ENCODE measurements around the gene THSD7B.

Gene THSD7B

GRCh38 chr2:137156221-137156844 lies 391.0 kb downstream of the THSD7B start:
- DNase-seq, result no peak

- DNase-seq, result no peak
These were observed 392.5 kb downstream of the THSD7B start for GRCh38 chr2:137157851-137158250.

GRCh38 chr2:137161250-137161649 lies 395.9 kb downstream of the THSD7B start:
- no peak for DNase-seq

GRCh38 chr2:137165968-137166367 lies 400.6 kb downstream of the THSD7B start:
- no peak for DNase-seq

- DNase-seq, result no peak
These were observed 402.3 kb downstream of the THSD7B start for GRCh38 chr2:137167651-137168050.

- no peak for DNase-seq
These were observed 403.2 kb downstream of the THSD7B start for GRCh38 chr2:137168552-137168951.

- no peak for DNase-seq
These were observed 406.8 kb downstream of the THSD7B start for GRCh38 chr2:137172162-137172561.

GRCh38 chr2:137173463-137173862 lies 408.1 kb downstream of the THSD7B start:
- no peak for DNase-seq

- DNase-seq, result no peak
These were observed 409.9 kb downstream of the THSD7B start for GRCh38 chr2:137175246-137175645.

- DNase-seq, result no peak
These were observed 413.6 kb downstream of the THSD7B start for GRCh38 chr2:137178951-137179377.

- DNase-seq, result no peak
These were observed 414.2 kb downstream of the THSD7B start for GRCh38 chr2:137179542-137179941.

GRCh38 chr2:137180012-137180411 lies 414.7 kb downstream of the THSD7B start:
- no peak for DNase-seq

GRCh38 chr2:137181370-137181769 lies 416.0 kb downstream of the THSD7B start:
- DNase-seq, result no peak

- DNase-seq, result no peak
These were observed 416.7 kb downstream of the THSD7B start for GRCh38 chr2:137182071-137182470.

GRCh38 chr2:137183206-137183898 lies 418.0 kb downstream of the THSD7B start:
- DNase-seq, result no peak

GRCh38 chr2:137185378-137186078 lies 420.2 kb downstream of the THSD7B start:
- no peak for DNase-seq

- DNase-seq, result no peak
These were observed 421.9 kb downstream of the THSD7B start for GRCh38 chr2:137187216-137187615.

GRCh38 chr2:137190411-137191195 lies 425.3 kb downstream of the THSD7B start:
- DNase-seq, result no peak

GRCh38 chr2:137192366-137193310 lies 427.3 kb downstream of the THSD7B start:
- no peak for DNase-seq

GRCh38 chr2:137193401-137193800 lies 428.1 kb downstream of the THSD7B start:
- DNase-seq, result no peak

- no peak for DNase-seq
These were observed 428.8 kb downstream of the THSD7B start for GRCh38 chr2:137194111-137194510.

- no peak for DNase-seq
These were observed 434.4 kb downstream of the THSD7B start for GRCh38 chr2:137199751-137200150.

All from amniotic stem cell (primary cell).